Activated naive CD4-positive, alpha-beta T cell treated with anti-CD3 and anti-CD28 coated beads, Interleukin-2, amount 50 U/mL, for 16 hours (primary cell): ENCODE results near the gene ATP2A3.
"Not testable (repeated sequence)": the region's sequence is repeated elsewhere in the genome, so short reads cannot be mapped to it uniquely, and the experiment has no call there.

Experiments
- DNase-seq: peaks from one replicate; pipeline ENCODE4 v3.0.0-alpha.2; 2020

Gene ATP2A3

GRCh38 chr17:3964203-3965117, at the start of gene ATP2A3:
TSS of gene ATP2A3 (minus strand) at chr17:3964437. CDS start at chr17:3964291, 146 bp downstream.
- DNase-seq, result peak; percentile 70

- DNase-seq, result no peak
These were observed 46.5 kb upstream of the ATP2A3 start for GRCh38 chr17:4010754-4011153.

GRCh38 chr17:4009186-4009785, 45.0 kb upstream of the ATP2A3 start:
- no peak for DNase-seq

- no peak for DNase-seq
These were observed 44.4 kb upstream of the ATP2A3 start for GRCh38 chr17:4008441-4009185.

GRCh38 chr17:4008082-4008435, 43.8 kb upstream of the ATP2A3 start:
- no peak for DNase-seq

GRCh38 chr17:4007346-4008081, 43.3 kb upstream of the ATP2A3 start:
- DNase-seq, result no peak

GRCh38 chr17:4006745-4007211, 42.5 kb upstream of the ATP2A3 start:
- DNase-seq, result no peak

- DNase-seq, result no peak
These were observed 41.9 kb upstream of the ATP2A3 start for GRCh38 chr17:4006165-4006589.

- DNase-seq, result no peak
These were observed 41.3 kb upstream of the ATP2A3 start for GRCh38 chr17:4005296-4006164.

- peak; percentile 60 for DNase-seq
These were observed 40.5 kb upstream of the ATP2A3 start for GRCh38 chr17:4004517-4005295.

GRCh38 chr17:4003501-4004421, 39.5 kb upstream of the ATP2A3 start:
- no peak for DNase-seq

- no peak for DNase-seq
These were observed 38.9 kb upstream of the ATP2A3 start for GRCh38 chr17:4003131-4003500.

- DNase-seq, result no peak
These were observed 36.9 kb upstream of the ATP2A3 start for GRCh38 chr17:4001048-4001590.

GRCh38 chr17:3998436-3998835, 34.2 kb upstream of the ATP2A3 start:
- DNase-seq, result no peak

GRCh38 chr17:3995067-3995466, 30.8 kb upstream of the ATP2A3 start:
- no peak for DNase-seq

- DNase-seq, result no peak
These were observed 30.0 kb upstream of the ATP2A3 start for GRCh38 chr17:3994221-3994576.

GRCh38 chr17:3993493-3994220, 29.4 kb upstream of the ATP2A3 start:
- DNase-seq, result no peak

GRCh38 chr17:3992370-3992769, 28.1 kb upstream of the ATP2A3 start:
- DNase-seq, result no peak

- not testable (repeated sequence) for DNase-seq
These were observed 27.5 kb upstream of the ATP2A3 start for GRCh38 chr17:3991699-3992098.
